Stimulated activated CD4-positive, alpha-beta T cell treated with anti-CD3 and anti-CD28 coated beads, Interleukin-12 subunit alpha, Interleukin-12 subunit beta, amount 100 ng/mL, for 24 hours (primary cell): ENCODE data around the gene RABEP2.
"Not testable (repeated sequence)": the region's sequence is repeated elsewhere in the genome, so short reads cannot be mapped to it uniquely, and the experiment has no call there.

Experiments used
- DNase-seq, 2 experiments: peaks; one replicate each; pipeline ENCODE4 v3.0.0-alpha.2; 2020; ENCODE audit warnings: low read depth in 2 of 2

Gene RABEP2

GRCh38 chr16:28903344-28904042 lies 21.5 kb downstream of the RABEP2 start:
- DNase-seq = no peak

GRCh38 chr16:28902909-28903308 lies 22.1 kb downstream of the RABEP2 start:
- DNase-seq = no peak

- no peak for DNase-seq
Measured at GRCh38 chr16:28901862-28902261, 23.2 kb downstream of the RABEP2 start.

GRCh38 chr16:28900601-28901000 lies 24.4 kb downstream of the RABEP2 start:
- DNase-seq = no peak

GRCh38 chr16:28899882-28900590 lies 25.0 kb downstream of the RABEP2 start:
- no peak for DNase-seq

GRCh38 chr16:28898942-28899341 lies 26.1 kb downstream of the RABEP2 start:
- DNase-seq = no peak

GRCh38 chr16:28898266-28898665 lies 26.8 kb downstream of the RABEP2 start:
- DNase-seq = no peak

GRCh38 chr16:28897826-28898225 lies 27.2 kb downstream of the RABEP2 start:
- DNase-seq = no peak

GRCh38 chr16:28895609-28896008 lies 29.4 kb downstream of the RABEP2 start:
- no peak for DNase-seq

- no peak for DNase-seq
Measured at GRCh38 chr16:28893291-28893690, 31.7 kb downstream of the RABEP2 start.

GRCh38 chr16:28891964-28892890 lies 32.8 kb downstream of the RABEP2 start:
- no peak for DNase-seq

GRCh38 chr16:28890355-28890754 lies 34.7 kb downstream of the RABEP2 start:
- DNase-seq = not testable (repeated sequence)

- DNase-seq = no peak
Measured at GRCh38 chr16:28886945-28887344, 38.1 kb downstream of the RABEP2 start.

- no peak for DNase-seq
Measured at GRCh38 chr16:28884045-28884444, 41.0 kb downstream of the RABEP2 start.

GRCh38 chr16:28883221-28883996 lies 41.6 kb downstream of the RABEP2 start:
- DNase-seq = no peak

GRCh38 chr16:28882551-28883160 lies 42.4 kb downstream of the RABEP2 start:
- DNase-seq = no peak

GRCh38 chr16:28881565-28881964 lies 43.5 kb downstream of the RABEP2 start:
- DNase-seq = not testable (repeated sequence)

GRCh38 chr16:28880955-28881354 lies 44.1 kb downstream of the RABEP2 start:
- DNase-seq = no peak

- no peak for DNase-seq
Measured at GRCh38 chr16:28880589-28880915, 44.5 kb downstream of the RABEP2 start.

- DNase-seq = peak; percentile 87 to 91
Measured at GRCh38 chr16:28879841-28880588, 45.0 kb downstream of the RABEP2 start.
